ENCODE results near the gene EPYC.

EPYC gene

DNA sequence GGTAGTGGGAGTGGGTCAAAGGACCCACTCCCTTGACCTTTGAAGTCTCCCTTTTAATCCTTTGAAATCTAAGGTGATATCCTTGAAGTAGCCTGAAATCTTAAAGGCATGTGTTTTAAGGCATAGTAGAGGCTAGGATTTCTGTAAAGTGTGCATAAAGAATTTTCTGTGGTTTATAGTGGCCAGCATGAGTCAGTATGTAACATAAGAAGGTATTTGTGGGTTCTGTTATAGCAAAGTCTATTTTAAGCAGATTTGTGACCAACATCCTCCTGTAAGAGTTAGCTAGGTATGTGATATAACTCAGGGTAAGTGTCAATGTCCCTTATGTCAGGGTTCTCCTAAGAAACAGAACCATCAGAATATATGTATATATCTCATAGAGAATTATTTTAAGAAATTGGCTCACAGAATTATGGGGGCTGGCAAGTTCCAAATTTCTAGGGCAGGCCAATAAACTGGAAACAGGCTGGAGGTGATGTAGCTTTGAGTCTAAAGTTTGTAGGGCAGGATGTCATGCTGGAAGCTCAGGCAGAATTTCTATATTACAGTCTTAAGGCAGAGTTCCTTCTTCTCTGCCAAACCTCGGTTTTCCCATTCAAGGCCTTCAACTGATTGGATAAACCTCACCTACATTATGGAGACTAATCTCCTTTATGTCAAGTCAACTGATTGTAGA is 18.7 kb upstream of the EPYC start:
- TF ChIP-seq EZH2 (IDR thresholded peaks at IDR 0.05) (no peak), POLR2AphosphoS5 (IDR thresholded peaks at IDR 0.05; ENCODE audit: borderline replicate concordance, low read depth, low read length) (no peak)
- H3K27ac ChIP-seq, result no peak overlapping the region
- no peaks in the 10 kb centered on the region for H3K9me3 ChIP-seq (ENCODE audit: low read depth, low read length)
- H3K9ac ChIP-seq (ENCODE audit: insufficient read length), result no peak overlapping the region
- no peak for DNase-seq (ENCODE audit: low read depth, low spot score)
- H3K4me3 ChIP-seq, result no peak overlapping the region
- H3K36me3 ChIP-seq (ENCODE audit: insufficient read depth, low read length), result no peaks in the 10 kb centered on the region

DNA sequence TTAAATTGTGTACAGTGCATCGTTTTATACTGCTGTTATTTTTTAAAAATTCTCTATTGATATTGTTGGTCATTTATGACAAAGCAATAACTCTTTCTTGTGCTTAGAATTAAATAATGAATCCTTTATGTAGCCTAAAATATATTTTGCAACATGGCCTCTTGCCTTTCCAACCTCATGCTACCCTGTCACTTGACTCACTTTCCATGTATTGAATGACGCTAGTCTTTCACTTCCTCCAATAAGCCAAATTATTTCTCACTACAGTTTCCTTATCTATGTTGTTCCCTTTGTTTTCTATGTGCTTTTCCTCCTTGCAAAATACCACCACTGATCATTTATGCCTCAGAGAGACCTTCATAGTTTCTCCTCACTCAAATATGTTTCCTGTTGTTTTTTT is 16.3 kb upstream of the EPYC start:
- no peak overlapping the region for H3K27ac ChIP-seq
- no peaks in the 10 kb centered on the region for H3K36me3 ChIP-seq (ENCODE audit: insufficient read depth, low read length)
- TF ChIP-seq EZH2 (IDR thresholded peaks at IDR 0.05) (no peak), FOXP2 (optimal IDR thresholded peaks at IDR 0.05; ENCODE audit: control extremely low read depth, extremely low read length, insufficient read depth) (no peak), POLR2AphosphoS5 (IDR thresholded peaks at IDR 0.05; ENCODE audit: borderline replicate concordance, low read depth, low read length) (no peak)
- H3K9me3 ChIP-seq (ENCODE audit: low read depth, low read length), result no peaks in the 10 kb centered on the region
- H3K9ac ChIP-seq (ENCODE audit: insufficient read length), result no peak overlapping the region
- H3K4me3 ChIP-seq, result no peak overlapping the region
- DNase-seq (ENCODE audit: low read depth, low spot score), result no peak

GRCh38 chr12:91019455-91019854 is 14.7 kb upstream of the EPYC start:
- H3K9ac ChIP-seq (ENCODE audit: insufficient read length), result no peak overlapping the region
- no peak for TF ChIP-seq POLR2AphosphoS5 (IDR thresholded peaks at IDR 0.05; ENCODE audit: borderline replicate concordance, low read depth, low read length)
- TF ChIP-seq FOXP2 (optimal IDR thresholded peaks at IDR 0.05; ENCODE audit: control extremely low read depth, extremely low read length, insufficient read depth), result no peak
- TF ChIP-seq EZH2 (IDR thresholded peaks at IDR 0.05), result no peak
- no peaks in the 10 kb centered on the region; the same call in 1 of the 2 replicates for H3K9me3 ChIP-seq (ENCODE audit: low read depth, low read length)
- no peak overlapping the region for H3K27ac ChIP-seq
- H3K36me3 ChIP-seq (ENCODE audit: insufficient read depth, low read length), result no peaks in the 10 kb centered on the region; the same call in 1 of the 2 replicates
- DNase-seq (ENCODE audit: low read depth, low spot score), result no peak
- H3K4me3 ChIP-seq, result no peak overlapping the region

- Histone ChIP-seq H3K27ac (no peak overlapping the region), H3K4me3 (no peak overlapping the region), H3K36me3 (ENCODE audit: insufficient read depth, low read length) (no peaks in the 10 kb centered on the region; the same call in 1 of the 2 replicates), H3K9me3 (ENCODE audit: low read depth, low read length) (no peaks in the 10 kb centered on the region; the same call in 1 of the 2 replicates), H3K9ac (ENCODE audit: insufficient read length) (no peak overlapping the region)
- no peak for TF ChIP-seq POLR2AphosphoS5 (IDR thresholded peaks at IDR 0.05; ENCODE audit: borderline replicate concordance, low read depth, low read length)
- no peak for TF ChIP-seq FOXP2 (optimal IDR thresholded peaks at IDR 0.05; ENCODE audit: control extremely low read depth, extremely low read length, insufficient read depth)
- TF ChIP-seq EZH2 (IDR thresholded peaks at IDR 0.05), result no peak
- no peak for DNase-seq (ENCODE audit: low read depth, low spot score)
These were observed 12.9 kb upstream of the EPYC start for GRCh38 chr12:91017511-91018263.

- Histone ChIP-seq H3K4me3 (no peak overlapping the region), H3K36me3 (ENCODE audit: insufficient read depth, low read length) (no peaks in the 10 kb centered on the region; the same call in 1 of the 2 replicates), H3K9ac (ENCODE audit: insufficient read length) (no peak overlapping the region), H3K27ac (no peak overlapping the region), H3K9me3 (ENCODE audit: low read depth, low read length) (no peaks in the 10 kb centered on the region; the same call in 1 of the 2 replicates)
- DNase-seq (ENCODE audit: low read depth, low spot score), result no peak
- TF ChIP-seq POLR2AphosphoS5 (IDR thresholded peaks at IDR 0.05; ENCODE audit: borderline replicate concordance, low read depth, low read length), result no peak
- TF ChIP-seq FOXP2 (optimal IDR thresholded peaks at IDR 0.05; ENCODE audit: control extremely low read depth, extremely low read length, insufficient read depth), result no peak
- no peak for TF ChIP-seq EZH2 (IDR thresholded peaks at IDR 0.05)
These were observed 12.3 kb upstream of the EPYC start for GRCh38 chr12:91017043-91017442.

DNA sequence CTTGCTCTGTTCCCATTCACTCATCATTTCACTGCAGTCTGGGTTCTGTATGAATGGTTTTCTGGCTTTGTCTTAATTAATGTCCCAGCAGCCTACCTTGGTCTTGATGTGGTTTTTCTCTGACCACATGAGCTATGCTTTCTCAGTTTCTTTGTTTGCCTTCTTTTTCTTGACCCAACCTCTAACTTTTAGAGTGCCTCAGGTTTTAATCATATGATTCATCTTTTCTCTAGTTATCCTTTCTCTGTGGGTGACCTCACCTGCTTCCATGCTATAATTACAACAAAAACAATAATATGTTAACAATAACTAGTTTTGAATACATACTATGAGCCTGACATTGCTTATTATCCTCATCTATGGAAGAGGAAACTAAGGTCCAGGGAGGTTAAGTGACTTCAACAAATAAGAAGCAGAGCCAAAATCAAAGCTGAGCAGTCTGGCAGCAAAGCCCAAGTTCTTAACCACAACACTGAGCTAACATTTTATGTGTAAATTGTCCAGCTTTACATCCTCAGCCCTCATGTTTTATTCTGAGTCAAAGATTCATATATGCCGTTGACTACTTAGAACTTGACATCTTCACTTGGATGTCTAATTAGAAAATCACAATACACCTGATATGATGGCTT is 4.7 kb upstream of the EPYC start:
- no peaks in the 10 kb centered on the region for H3K9me3 ChIP-seq (ENCODE audit: low read depth, low read length)
- no peak for DNase-seq (ENCODE audit: low read depth, low spot score)
- H3K36me3 ChIP-seq (ENCODE audit: insufficient read depth, low read length), result no peaks in the 10 kb centered on the region
- TF ChIP-seq POLR2AphosphoS5 (IDR thresholded peaks at IDR 0.05; ENCODE audit: borderline replicate concordance, low read depth, low read length) (no peak), FOXP2 (optimal IDR thresholded peaks at IDR 0.05; ENCODE audit: control extremely low read depth, extremely low read length, insufficient read depth) (no peak), EZH2 (IDR thresholded peaks at IDR 0.05) (no peak)
- no peak overlapping the region for H3K27ac ChIP-seq
- H3K4me3 ChIP-seq, result no peak overlapping the region
- no peak overlapping the region for H3K9ac ChIP-seq (ENCODE audit: insufficient read length)

GRCh38 chr12:91007531-91008290 is 2.9 kb upstream of the EPYC start:
- no peak for DNase-seq (ENCODE audit: low read depth, low spot score)

GRCh38 chr12:91003737-91004136 is 1.0 kb downstream of the EPYC start:
- H3K9ac ChIP-seq (ENCODE audit: insufficient read length), result no peak overlapping the region
- H3K4me3 ChIP-seq, result no peak overlapping the region
- H3K9me3 ChIP-seq (ENCODE audit: low read depth, low read length), result no peaks in the 10 kb centered on the region
- no peak for DNase-seq (ENCODE audit: low read depth, low spot score)
- TF ChIP-seq EZH2 (IDR thresholded peaks at IDR 0.05) (no peak), POLR2AphosphoS5 (IDR thresholded peaks at IDR 0.05; ENCODE audit: borderline replicate concordance, low read depth, low read length) (no peak), FOXP2 (optimal IDR thresholded peaks at IDR 0.05; ENCODE audit: control extremely low read depth, extremely low read length, insufficient read depth) (no peak)
- H3K27ac ChIP-seq, result no peak overlapping the region
- H3K36me3 ChIP-seq (ENCODE audit: insufficient read depth, low read length), result no peaks in the 10 kb centered on the region

More at GRCh38 chr12:91007531-91008290, 2.9 kb upstream of the EPYC start:
- H3K9ac ChIP-seq (ENCODE audit: insufficient read length), result no peak overlapping the region
- TF ChIP-seq EZH2 (IDR thresholded peaks at IDR 0.05), result no peak
- H3K4me3 ChIP-seq, result no peak overlapping the region
- no peak overlapping the region for H3K27ac ChIP-seq
- no peaks in the 10 kb centered on the region for H3K9me3 ChIP-seq (ENCODE audit: low read depth, low read length)
- H3K36me3 ChIP-seq (ENCODE audit: insufficient read depth, low read length), result no peaks in the 10 kb centered on the region

Measured in SK-N-MC (cell line).